K562 (cell line): ENCODE measurements around the gene GAPT. TPM values are rescaled to one million over a fixed set of nuclear protein-coding genes. Genes with fewer than 3 reads are reported as not detected.

Experiments used
- ATAC-seq: fragments of 200-7000 bp; cut with Tn5 transposase; 3 replicates; pipeline ENCODE4 v1.9.1; 2020; ENCODE audit warnings: moderate library complexity
- BruUV-seq: library from RNA; stranded (reverse); fragments of 400-500 nt; replicated peaks from 2 replicates; lab custom pipeline; 2021; lab: Mats Ljungman, UMichigan
- CTCF ChIA-PET: fragments of 300-600 bp; formaldehyde crosslinking; extraction: SDS; loops from one replicate; lab custom pipeline; 2021; ENCODE audit warnings: low intra/inter-chr PET ratio; lab: Yijun Ruan, JAX
- POLR2A ChIA-PET: fragments of 300-600, 350-650 bp; sonication (Branson Sonifier 250); formaldehyde crosslinking; extraction: SDS; loops from one replicate; lab custom pipeline; 2021; ENCODE audit warnings: antibody characterized with exemption, inconsistent platforms; lab: Yijun Ruan, JAX
- DNase-seq, 4 experiments: peaks; one replicate each; pipeline versions ENCODE4 v3.0.0 to v3.0.0-alpha.2; 2011 to 2018; ENCODE audit warnings: low spot score in 3 of 4, mixed read lengths in 3 of 4; ENCODE audit errors: extremely low read depth in 1 of 4
- FAIRE-seq: peaks from 2 replicates; lab custom pipeline; 2011; peaks lifted over from hg19 to GRCh38; lab: Jason Lieb, UNC
- H2AFZ ChIP-seq: 2 replicates; pipeline ENCODE4 v1.6.0; 2011; ENCODE audit warnings: low read depth, low read length, control low read depth, inconsistent platforms
- H3K27ac ChIP-seq: fragments of 200-600 bp; 3 replicates; pipeline ENCODE4 v1.8.0; 2011; ENCODE audit warnings: low read depth, mild to moderate bottlenecking, control low read depth, inconsistent platforms, low read length, moderate library complexity, mixed read lengths; ENCODE audit errors: extremely low read depth
- H3K27me3 ChIP-seq, 2 experiments: fragments of 300-600 bp in 1 of 2; 2 replicates in 1 of 2; 3 replicates in 1 of 2; pipeline versions ENCODE4 v1.6.0 to v1.8.0; 2011; ENCODE audit warnings: inconsistent platforms in 2 of 2, low read length in 2 of 2, mild to moderate bottlenecking in 1 of 2, mixed read lengths in 1 of 2, moderate library complexity in 1 of 2; ENCODE audit not compliant: control insufficient read depth in 2 of 2, insufficient read depth in 2 of 2
- H3K36me3 ChIP-seq: fragments of 300-600 bp; 3 replicates; pipeline ENCODE4 v1.8.0; 2011; ENCODE audit warnings: mild to moderate bottlenecking, low read length, inconsistent platforms; ENCODE audit not compliant: control insufficient read depth, insufficient read depth
- H3K4me1 ChIP-seq, 2 experiments: fragments of 200-600 bp in 1 of 2; replicated peaks in 1 of 2; 2 replicates in 1 of 2; 3 replicates in 1 of 2; pipeline versions ENCODE4 v1.5.1 to v1.8.0; 2011; ENCODE audit warnings: inconsistent platforms in 2 of 2, low read length in 2 of 2, mild to moderate bottlenecking in 1 of 2, mixed read lengths in 1 of 2, moderate library complexity in 1 of 2; ENCODE audit not compliant: control insufficient read depth in 2 of 2, insufficient read depth in 2 of 2
- H3K4me2 ChIP-seq: 2 replicates; pipeline ENCODE4 v1.6.1; 2011; ENCODE audit warnings: low read length, control low read depth, inconsistent platforms, mixed read lengths; ENCODE audit not compliant: insufficient read depth
- H3K4me3 ChIP-seq: fragments of 200-600 bp; sonication (generic), shearing (Covaris generic); 2 replicates; pipeline ENCODE4 v1.5.1; 2016; ENCODE audit warnings: control low read depth, inconsistent platforms
- H3K79me2 ChIP-seq: fragments of 200-600 bp; 3 replicates; pipeline ENCODE4 v1.8.0; 2011; ENCODE audit warnings: low read length, inconsistent platforms; ENCODE audit not compliant: control insufficient read depth, insufficient read depth
- H3K9ac ChIP-seq, 2 experiments: 2 replicates each; pipeline versions ENCODE4 v1.6.0 to v1.6.1; 2011; ENCODE audit warnings: low read depth in 2 of 2, low read length in 2 of 2, control low read depth in 1 of 2, inconsistent platforms in 1 of 2, mild to moderate bottlenecking in 1 of 2, mixed read lengths in 1 of 2; ENCODE audit not compliant: insufficient read depth in 1 of 2
- H3K9me1 ChIP-seq: one replicate; pipeline ENCODE4 v1.6.0; 2011; ENCODE audit warnings: inconsistent platforms, mild to moderate bottlenecking, low read length, moderate library complexity; ENCODE audit not compliant: control insufficient read depth, insufficient read depth
- H3K9me3 ChIP-seq: replicated peaks from 2 replicates; pipeline ENCODE4 v1.5.1; 2011; ENCODE audit warnings: low read depth, low read length, inconsistent platforms; ENCODE audit not compliant: control insufficient read depth, insufficient read depth
- H4K20me1 ChIP-seq: replicated peaks from 2 replicates; pipeline ENCODE4 v1.6.1; 2011; ENCODE audit warnings: low read length, inconsistent platforms, mixed read lengths; ENCODE audit not compliant: control insufficient read depth, insufficient read depth
- CBFB ChIP-seq: sonication (generic); formaldehyde crosslinking; IDR thresholded peaks from 2 replicates; pipeline ENCODE4 v1.4.0; 2020; ENCODE audit warnings: mild to moderate bottlenecking, missing genetic modification reagents
- GATAD2A ChIP-seq: fragments of 450-650 bp; IDR thresholded peaks from 2 replicates; pipeline ENCODE4 v1.6.1; 2017
- HMGN3 ChIP-seq: IDR thresholded peaks from 2 replicates; pipeline ENCODE4 v1.6.1; 2011; ENCODE audit warnings: borderline replicate concordance, low read depth, mild to moderate bottlenecking, mixed read lengths, low read length; ENCODE audit not compliant: insufficient read length; ENCODE audit errors: extremely low read depth
- HSF4 ChIP-seq: fragments of 250-450 bp; sonication (Bioruptor Pico); IDR thresholded peaks from 2 replicates; pipeline ENCODE4 v2.1.2; 2022; ENCODE audit warnings: mild to moderate bottlenecking, moderate library complexity, borderline replicate concordance
- NFIC ChIP-seq: fragments of 450-650 bp; IDR thresholded peaks from 2 replicates; pipeline ENCODE4 v1.6.1; 2017; ENCODE audit warnings: mild to moderate bottlenecking, inconsistent platforms
- POLR2B ChIP-seq: fragments of 450-650 bp; IDR thresholded peaks from 2 replicates; pipeline ENCODE4 v1.6.1; 2018; ENCODE audit warnings: low read depth; ENCODE audit not compliant: partially characterized antibody
- SMARCE1 ChIP-seq: fragments of 450-650 bp; IDR thresholded peaks from 2 replicates; pipeline ENCODE4 v1.7.1; 2016; ENCODE audit warnings: mild to moderate bottlenecking
- SUPT5H ChIP-seq: fragments of 450-650 bp; IDR thresholded peaks from 2 replicates; pipeline ENCODE4 v1.6.1; 2016
- TRIM25 ChIP-seq: fragments of 450-650 bp; IDR thresholded peaks from 2 replicates; pipeline ENCODE4 v1.7.0; 2016; ENCODE audit warnings: borderline replicate concordance
- ZBTB49 ChIP-seq: sonication (generic); formaldehyde crosslinking; IDR thresholded peaks from 2 replicates; pipeline ENCODE4 v1.8.0; 2022; ENCODE audit warnings: missing genetic modification reagents, mild to moderate bottlenecking, borderline replicate concordance
- ZNF133 ChIP-seq: fragments of 250-450 bp; sonication (Bioruptor Pico); IDR thresholded peaks from 2 replicates; pipeline ENCODE4 v1.4.0; 2020; ENCODE audit warnings: mild to moderate bottlenecking
- ZNF3 ChIP-seq: fragments of 250-450 bp; sonication (Bioruptor Pico); IDR thresholded peaks from 2 replicates; pipeline ENCODE4 v1.5.0; 2021; ENCODE audit warnings: mild to moderate bottlenecking, moderate library complexity
- WGBS: fragments of 100-300 bp; shearing (Covaris generic); methylation state at CpG from one replicate; pipeline ENCODE4 v1.1.6; 2016; ENCODE audit warnings: low coverage, mixed read lengths; ENCODE audit not compliant: insufficient coverage; ENCODE audit errors: missing lambda C conversion rate; 5-methylcytosine and 5-hydroxymethylcytosine counted together
- in situ Hi-C: fragments of 300-500 bp; cut with MboI; formaldehyde crosslinking; loops from 4 replicates; pipeline ENCODE4 v1.15.0; 2018; ENCODE audit warnings: inconsistent platforms, mixed read lengths
- intact Hi-C: fragments of 100-400 bp; cut with micrococcal nuclease; formaldehyde crosslinking; loops from 2 replicates; pipeline ENCODE4 v1.14.2; 2022
- polyA plus RNA-seq, 8 experiments: library from polyadenylated mRNA; depleted of rRNA in 4 of 8; stranded (reverse) in 5 of 8; unstranded in 3 of 8; fragments of >200 nt; fragmentation: Nextera tagmentation in 2 of 8; fragmentation: Illumina TruSeq in 1 of 8; extraction: Ambion mirVana in 2 of 8; extraction: Trizol in 1 of 8; gene quantifications; 2 replicates each; pipeline versions ENCODE4 v1.2.1 to v1.2.3, GENCODE V29; 2011 to 2014; ENCODE audit warnings: inconsistent platforms in 1 of 8, missing spikeins in 1 of 8
- total RNA-seq, 7 experiments: library from RNA; depleted of rRNA in 6 of 7; stranded (reverse); fragments of >200 nt in 6 of 7; fragmentation: Illumina TruSeq in 2 of 7; extraction: Trizol in 2 of 7; gene quantifications; 2 replicates each; pipeline versions ENCODE4 v1.2.1 to v1.2.3, GENCODE V29; 2011 to 2021; ENCODE audit warnings: low replicate concordance in 1 of 7
- TF ChIP-seq, protein P1 (sequence below): fragments of 250-450 bp; sonication (Bioruptor Pico); IDR thresholded peaks from 2 replicates; pipeline ENCODE4 v1.6.1; 2021; ENCODE audit warnings: mild to moderate bottlenecking
- TF ChIP-seq, protein P2 (sequence below): sonication (generic); formaldehyde crosslinking; IDR thresholded peaks from 2 replicates; pipeline ENCODE4 v1.8.1; 2023; ENCODE audit warnings: mild to moderate bottlenecking, missing genetic modification reagents

GAPT gene
- total and polyA plus RNA-seq, 9 of the 15 experiments (the other 6 are each of a cell fraction or from before 2014, with no cell fraction given) = not detected

- H3K36me3 ChIP-seq = no peaks in the 10 kb centered on the region
- no peak overlapping the region for H3K4me3 ChIP-seq
- H4K20me1 ChIP-seq = no peaks in the 10 kb centered on the region
- WGBS = 0% methylated on average over 1 of the region's 1 CpG
- H3K9ac ChIP-seq = no peak overlapping the region
- H3K79me2 ChIP-seq = no peaks in the 10 kb centered on the region
- H3K4me1 ChIP-seq = no peaks in the 10 kb centered on the region
- H3K4me2 ChIP-seq = no peak overlapping the region
- H3K9me1 ChIP-seq = no peaks in the 10 kb centered on the region
- BruUV-seq = no TSS peak
- no peaks in the 10 kb centered on the region for H3K27me3 ChIP-seq
- in situ Hi-C loops = no loop called here
- no peak overlapping the region for H3K27ac ChIP-seq
- TF ChIP-seq SUPT5H (no peak), ZBTB49 (CRISPR knock-in tag) (no peak), ZNF3 (CRISPR knock-in tag) (no peak), GATAD2A (no peak), CBFB (CRISPR knock-in tag) (no peak), HMGN3 (no peak), SMARCE1 (no peak), POLR2B (no peak), ZNF133 (CRISPR knock-in tag) (no peak), TRIM25 (no peak), NFIC (no peak), HSF4 (CRISPR knock-in tag) (no peak)
- TF ChIP-seq, protein P1, sequence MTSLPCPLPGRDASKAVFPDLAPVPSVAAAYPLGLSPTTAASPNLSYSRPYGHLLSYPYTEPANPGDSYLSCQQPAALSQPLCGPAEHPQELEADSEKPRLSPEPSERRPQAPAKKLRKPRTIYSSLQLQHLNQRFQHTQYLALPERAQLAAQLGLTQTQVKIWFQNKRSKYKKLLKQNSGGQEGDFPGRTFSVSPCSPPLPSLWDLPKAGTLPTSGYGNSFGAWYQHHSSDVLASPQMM (CRISPR knock-in tag) = no peak
- TF ChIP-seq, protein P2, sequence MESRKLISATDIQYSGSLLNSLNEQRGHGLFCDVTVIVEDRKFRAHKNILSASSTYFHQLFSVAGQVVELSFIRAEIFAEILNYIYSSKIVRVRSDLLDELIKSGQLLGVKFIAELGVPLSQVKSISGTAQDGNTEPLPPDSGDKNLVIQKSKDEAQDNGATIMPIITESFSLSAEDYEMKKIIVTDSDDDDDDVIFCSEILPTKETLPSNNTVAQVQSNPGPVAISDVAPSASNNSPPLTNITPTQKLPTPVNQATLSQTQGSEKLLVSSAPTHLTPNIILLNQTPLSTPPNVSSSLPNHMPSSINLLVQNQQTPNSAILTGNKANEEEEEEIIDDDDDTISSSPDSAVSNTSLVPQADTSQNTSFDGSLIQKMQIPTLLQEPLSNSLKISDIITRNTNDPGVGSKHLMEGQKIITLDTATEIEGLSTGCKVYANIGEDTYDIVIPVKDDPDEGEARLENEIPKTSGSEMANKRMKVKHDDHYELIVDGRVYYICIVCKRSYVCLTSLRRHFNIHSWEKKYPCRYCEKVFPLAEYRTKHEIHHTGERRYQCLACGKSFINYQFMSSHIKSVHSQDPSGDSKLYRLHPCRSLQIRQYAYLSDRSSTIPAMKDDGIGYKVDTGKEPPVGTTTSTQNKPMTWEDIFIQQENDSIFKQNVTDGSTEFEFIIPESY (CRISPR knock-in tag) = no peak
- TF ChIP-seq, all 486 proteins: peak for 0
- ATAC-seq (no peak), DNase-seq (no peak), FAIRE-seq (no peak)
- intact Hi-C loops = no loop called here
- ChIA-PET POLR2A (no interaction called here), CTCF (no interaction called here)
- Histone ChIP-seq H3K9me3 (no peaks in the 10 kb centered on the region), H2AFZ (no peak overlapping the region)
These were observed 39.8 kb downstream of the GAPT start for GRCh38 chr5:58530942-58531490.
